Measurements from ENCODE around the gene SUGCT.

DNA sequence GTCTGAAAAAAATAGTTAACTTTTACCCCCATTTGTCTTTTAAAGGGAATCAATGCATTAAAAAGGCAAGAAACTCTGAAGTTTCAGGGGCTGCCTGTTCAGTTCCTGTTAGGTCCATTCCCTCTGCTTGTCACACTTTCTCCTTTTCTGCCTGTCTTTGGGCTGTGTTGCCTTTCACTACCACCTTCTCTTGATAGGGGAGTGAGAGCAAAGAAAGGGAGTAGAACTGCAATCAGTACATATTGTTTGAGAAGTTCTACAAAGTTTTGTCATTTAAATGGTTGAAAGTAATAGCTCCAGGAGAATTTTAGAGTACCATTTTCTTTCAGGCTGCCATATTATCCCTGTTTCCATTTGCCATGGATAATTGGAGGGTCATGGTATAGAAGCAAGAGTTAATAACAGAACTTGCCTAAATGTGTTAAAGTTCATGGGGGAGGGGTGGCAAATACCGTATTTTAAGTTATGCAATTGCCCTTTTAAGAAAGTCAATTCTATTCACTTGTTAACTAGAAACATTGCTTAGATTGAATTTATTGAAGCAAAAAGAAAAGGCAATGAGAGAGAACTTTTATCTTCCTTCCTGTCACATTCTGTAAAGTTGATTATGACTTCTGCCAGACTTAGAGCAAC, 39.0 kb upstream of the SUGCT start:
- TF ChIP-seq, protein P1, sequence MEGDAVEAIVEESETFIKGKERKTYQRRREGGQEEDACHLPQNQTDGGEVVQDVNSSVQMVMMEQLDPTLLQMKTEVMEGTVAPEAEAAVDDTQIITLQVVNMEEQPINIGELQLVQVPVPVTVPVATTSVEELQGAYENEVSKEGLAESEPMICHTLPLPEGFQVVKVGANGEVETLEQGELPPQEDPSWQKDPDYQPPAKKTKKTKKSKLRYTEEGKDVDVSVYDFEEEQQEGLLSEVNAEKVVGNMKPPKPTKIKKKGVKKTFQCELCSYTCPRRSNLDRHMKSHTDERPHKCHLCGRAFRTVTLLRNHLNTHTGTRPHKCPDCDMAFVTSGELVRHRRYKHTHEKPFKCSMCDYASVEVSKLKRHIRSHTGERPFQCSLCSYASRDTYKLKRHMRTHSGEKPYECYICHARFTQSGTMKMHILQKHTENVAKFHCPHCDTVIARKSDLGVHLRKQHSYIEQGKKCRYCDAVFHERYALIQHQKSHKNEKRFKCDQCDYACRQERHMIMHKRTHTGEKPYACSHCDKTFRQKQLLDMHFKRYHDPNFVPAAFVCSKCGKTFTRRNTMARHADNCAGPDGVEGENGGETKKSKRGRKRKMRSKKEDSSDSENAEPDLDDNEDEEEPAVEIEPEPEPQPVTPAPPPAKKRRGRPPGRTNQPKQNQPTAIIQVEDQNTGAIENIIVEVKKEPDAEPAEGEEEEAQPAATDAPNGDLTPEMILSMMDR (conservative IDR thresholded peaks at IDR 0.05; ENCODE audit: low read depth, low read length) = no peak
- TF ChIP-seq EZH2 (IDR thresholded peaks at IDR 0.05; ENCODE audit: borderline replicate concordance, low read depth, low read length, poor library complexity, severe bottlenecking) = no peak

Measured in A673 (cell line).